ENCODE measurements around the gene RAB18. TPM values are rescaled to one million over a fixed set of nuclear protein-coding genes. Genes with fewer than 3 reads are reported as not detected.

Gene RAB18
- total and polyA plus RNA-seq, 2 of the 8 experiments (the other 6 are each of a cell fraction or from before 2014, with no cell fraction given): 14.7 to 69.7 TPM

- Histone ChIP-seq H4K5ac (ENCODE audit: insufficient read length, low read depth, low read length) (no peak overlapping the region), H3K56ac (replicated peaks; ENCODE audit: insufficient read length, low read depth, low read length) (no peak overlapping the region), H3K36me3 (ENCODE audit: control insufficient read depth in 2 of 4, insufficient read depth in 4 of 4, low read length in 3 of 4) (peaks cover 0 to 26% (median 4%) of the 10 kb centered on the region in 4 experiments; a peak in 3 of 8 replicates), H4K20me1 (replicated peaks in 1 of 2; ENCODE audit: control insufficient read depth in 1 of 2, insufficient read depth in 2 of 2, low read length in 2 of 2) (no peaks in the 10 kb centered on the region), H3K18ac (ENCODE audit: extremely low read depth, low read length) (no peak overlapping the region), H2BK15ac (ENCODE audit: low read length) (no peak overlapping the region), H2BK5ac (ENCODE audit: low read depth, low read length) (no peak overlapping the region), H2BK20ac (ENCODE audit: low read length) (no peak overlapping the region), H3K4me2 (ENCODE audit: insufficient read depth in 1 of 2, low read depth in 2 of 2, low read length in 2 of 2) (no peak overlapping the region; a peak in 1 of 4 replicates), H2AFZ (ENCODE audit: low read length) (no peak overlapping the region), H3K9me3 (ENCODE audit: insufficient read depth in 2 of 2, low read depth in 1 of 2, low read length in 1 of 2) (no peaks in the 10 kb centered on the region), H3K4me3 (ENCODE audit: extremely low read depth in 1 of 4, insufficient read depth in 2 of 4, low read depth in 3 of 4, low read length in 4 of 4) (no peak overlapping the region), H3K79me1 (ENCODE audit: low read depth, low read length) (no peaks in the 10 kb centered on the region; the same call in 1 of the 2 replicates), H3K9ac (replicated peaks in 1 of 4; ENCODE audit: extremely low read depth in 1 of 4, low read depth in 3 of 4, low read length in 3 of 4) (no peak overlapping the region), H4K8ac (ENCODE audit: extremely low read depth, insufficient read depth, low read length) (no peak overlapping the region), H2BK12ac (ENCODE audit: low read depth, low read length) (no peak overlapping the region), H3K79me2 (ENCODE audit: control insufficient read depth in 1 of 2, insufficient read depth in 2 of 2, low read length in 2 of 2) (no peaks in the 10 kb centered on the region), H3K4me1 (replicated peaks in 1 of 4; ENCODE audit: control insufficient read depth in 3 of 4, insufficient read depth in 4 of 4, low read length in 3 of 4) (peaks cover 0 to 7% (median 0%) of the 10 kb centered on the region in 4 experiments; a peak in 1 of 7 replicates), H3K23me2 (ENCODE audit: low read depth, low read length) (no peaks in the 10 kb centered on the region), H3K4ac (replicated peaks; ENCODE audit: insufficient read length, low read depth, low read length) (no peak overlapping the region), H3K27ac (ENCODE audit: low read depth, low read length) (no peak overlapping the region), H3K14ac (ENCODE audit: insufficient read length) (no peak overlapping the region), H3K27me3 (replicated peaks in 1 of 4; ENCODE audit: control insufficient read depth in 3 of 4, extremely low read depth in 1 of 4, insufficient read depth in 3 of 4, low read length in 3 of 4) (no peaks in the 10 kb centered on the region), H2BK120ac (replicated peaks; ENCODE audit: low read depth, low read length) (no peak overlapping the region), H4K91ac (replicated peaks; ENCODE audit: insufficient read length, low read length) (no peak overlapping the region), H2AK5ac (ENCODE audit: low read depth, low read length) (no peak overlapping the region), H3K23ac (ENCODE audit: insufficient read length) (no peak overlapping the region)
- POLR2A ChIA-PET (ENCODE audit: partially characterized antibody): interaction anchor here (1.5 to 1.7 kb wide), 2 partner anchors 9 to 17 kb away, joined by 4 to 5 read pairs; no protein-coding TSS in a partner anchor
- DNase-seq (ENCODE audit: low read depth in 1 of 2, low spot score in 2 of 2) (no peak), FAIRE-seq (no peak)
- CTCF ChIA-PET (ENCODE audit: partially characterized antibody): no interaction called here
- 95% methylated on average over 2 of the region's 2 CpGs; no CpG with 5 or more reads in 1 of the 2 experiments for whole genome bisulfite sequencing, 2 experiments (ENCODE audit: extremely low coverage in 1 of 2, insufficient coverage in 1 of 2, insufficient read length in 1 of 2, insufficient replicate concordance in 2 of 2, low coverage in 1 of 2, low lambda C conversion rate in 2 of 2, missing lambda C conversion rate in 1 of 2)
- TF ChIP-seq ATF2 (IDR thresholded peaks at IDR 0.05; ENCODE audit: low read length) (no peak), RBBP5 (IDR thresholded peaks at IDR 0.05; ENCODE audit: borderline replicate concordance, low read depth, low read length) (no peak), EGR1 (IDR thresholded peaks at IDR 0.05; ENCODE audit: borderline replicate concordance, low read depth, low read length) (no peak)
Observed at GRCh38 chr10:27534161-27534700, 30.1 kb downstream of the RAB18 start.
